Measurements from ENCODE around the gene ASCC1.

GRCh38 chr10:72095195-72095594 lies 120.9 kb downstream of the ASCC1 start:
- TF ChIP-seq CTCF (IDR thresholded peaks at IDR 0.05), result no peak
- no peak for TF ChIP-seq POLR2AphosphoS5 (IDR thresholded peaks at IDR 0.05)
- no peak for TF ChIP-seq POLR2A (IDR thresholded peaks at IDR 0.05)

Data from stomach (tissue), 4 donors.